Measurements from ENCODE around the gene PHF8. TPM values are rescaled to one million over a fixed set of nuclear protein-coding genes. Genes with fewer than 3 reads are reported as not detected.

PHF8 gene
- polyA plus RNA-seq, 3 donors = 10.5 to 20.3 (median 11.9) TPM

DNA sequence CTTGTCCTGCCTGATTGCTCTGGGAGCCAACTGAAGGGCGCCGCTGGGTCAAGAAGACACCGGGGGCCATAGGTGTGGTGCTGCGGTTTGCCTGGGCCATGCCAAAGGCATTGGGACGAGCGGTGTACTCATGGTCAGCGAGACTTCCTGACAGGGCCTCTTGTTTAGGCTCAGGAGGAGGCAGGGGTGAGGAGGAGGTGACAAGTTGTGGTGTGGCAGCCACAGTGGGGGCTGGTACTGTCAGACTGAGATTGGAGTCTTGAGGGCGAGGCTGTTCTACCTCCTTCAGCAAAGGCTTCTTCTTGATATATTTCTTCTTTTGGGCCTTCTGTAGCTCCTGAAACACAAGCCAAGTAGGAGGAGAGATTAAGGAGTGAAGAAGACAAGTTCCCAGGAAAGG is 104.1 kb downstream of the PHF8 start:
- Mint-ChIP-seq H3K27ac (no peak overlapping the region), H3K36me3 (peaks cover 67 to 75% of the 10 kb centered on the region in 2 donors), H3K27me3 (ENCODE audit: low read depth in 3 of 3) (peaks cover 0 to 2% (median 0%) of the 10 kb centered on the region in 3 donors), H3K9me3 (peaks cover 0 to 9% (median 3%) of the 10 kb centered on the region in 7 donors), H3K4me1 (peaks cover 25% of the 10 kb centered on the region), H3K4me3 (no peak overlapping the region)
- H3K4me2 ChIP-seq (replicated peaks; ENCODE audit: extremely low read depth, low read length, poor library complexity, severe bottlenecking) = no peak overlapping the region
- DNase-seq = no peak
- no peaks in the 10 kb centered on the region for H3K9me3 ChIP-seq (replicated peaks in 1 of 2; ENCODE audit: control insufficient read depth in 1 of 2, insufficient read depth in 1 of 2, low read length in 2 of 2)
- intact Hi-C loops (cut with micrococcal nuclease) = no loop called here
- no peaks in the 10 kb centered on the region for H4K20me1 ChIP-seq (ENCODE audit: insufficient read depth, low read length)
- 98% methylated on average over 7 of the region's 8 CpGs for WGBS (ENCODE audit: insufficient coverage)
- TF ChIP-seq, protein P1, sequence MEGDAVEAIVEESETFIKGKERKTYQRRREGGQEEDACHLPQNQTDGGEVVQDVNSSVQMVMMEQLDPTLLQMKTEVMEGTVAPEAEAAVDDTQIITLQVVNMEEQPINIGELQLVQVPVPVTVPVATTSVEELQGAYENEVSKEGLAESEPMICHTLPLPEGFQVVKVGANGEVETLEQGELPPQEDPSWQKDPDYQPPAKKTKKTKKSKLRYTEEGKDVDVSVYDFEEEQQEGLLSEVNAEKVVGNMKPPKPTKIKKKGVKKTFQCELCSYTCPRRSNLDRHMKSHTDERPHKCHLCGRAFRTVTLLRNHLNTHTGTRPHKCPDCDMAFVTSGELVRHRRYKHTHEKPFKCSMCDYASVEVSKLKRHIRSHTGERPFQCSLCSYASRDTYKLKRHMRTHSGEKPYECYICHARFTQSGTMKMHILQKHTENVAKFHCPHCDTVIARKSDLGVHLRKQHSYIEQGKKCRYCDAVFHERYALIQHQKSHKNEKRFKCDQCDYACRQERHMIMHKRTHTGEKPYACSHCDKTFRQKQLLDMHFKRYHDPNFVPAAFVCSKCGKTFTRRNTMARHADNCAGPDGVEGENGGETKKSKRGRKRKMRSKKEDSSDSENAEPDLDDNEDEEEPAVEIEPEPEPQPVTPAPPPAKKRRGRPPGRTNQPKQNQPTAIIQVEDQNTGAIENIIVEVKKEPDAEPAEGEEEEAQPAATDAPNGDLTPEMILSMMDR (IDR thresholded peaks at IDR 0.05) = no peak
- no peak overlapping the region for H3K4me3 ChIP-seq (replicated peaks in 1 of 3; ENCODE audit: low read depth in 2 of 3, low read length in 3 of 3)
- H3K9ac ChIP-seq (ENCODE audit: insufficient read depth, low read length, poor library complexity, severe bottlenecking) = no peak overlapping the region
- peaks cover 47 to 71% of the 10 kb centered on the region in 2 donors for H3K36me3 ChIP-seq (replicated peaks in 1 of 2; ENCODE audit: control insufficient read depth in 1 of 2, insufficient read depth in 2 of 2, low read length in 2 of 2)
- H2AFZ ChIP-seq (ENCODE audit: insufficient read depth, low read depth, low read length, poor library complexity, severe bottlenecking) = no peak overlapping the region
- H3K27me3 ChIP-seq (ENCODE audit: control insufficient read depth in 2 of 2, insufficient read depth in 2 of 2, low read length in 2 of 2) = no peaks in the 10 kb centered on the region
- no peaks in the 10 kb centered on the region for H3K79me2 ChIP-seq (ENCODE audit: insufficient read depth, low read length)
- H3K4me1 ChIP-seq (ENCODE audit: control insufficient read depth in 1 of 2, insufficient read depth in 2 of 2, low read length in 2 of 2) = peaks cover 16 to 19% of the 10 kb centered on the region in 2 donors
- no peak overlapping the region for H3K27ac ChIP-seq (ENCODE audit: low read depth in 1 of 2, low read length in 2 of 2)

DNA sequence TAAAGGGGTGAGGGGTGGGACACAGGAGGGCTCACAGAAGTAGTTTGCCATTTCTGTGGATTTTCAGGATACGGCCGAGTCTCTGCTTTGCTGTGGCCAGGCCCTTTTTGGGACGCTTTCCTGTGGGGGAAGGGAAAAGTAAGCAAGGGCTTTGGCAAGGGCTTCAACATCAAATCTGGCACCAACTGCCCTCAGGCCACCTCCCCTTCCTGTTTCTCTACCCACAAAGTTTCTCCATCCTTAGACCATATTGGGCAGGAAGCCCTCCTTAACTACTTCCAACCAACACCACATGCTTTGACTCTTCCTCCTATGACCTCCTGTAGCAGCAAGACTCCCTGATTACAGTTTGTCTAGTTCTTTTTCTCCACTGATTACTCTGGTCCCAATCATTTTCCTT is 105.1 kb downstream of the PHF8 start:
- H3K27ac ChIP-seq (ENCODE audit: low read depth in 1 of 2, low read length in 2 of 2) = peak overlapping the region in 1 of 2 donors; percentile 20
- peak in 1 of 3 donors; percentile 0 for DNase-seq
- no CpG with 5 or more reads among the region's 3 CpGs for WGBS (ENCODE audit: insufficient coverage)
- no peaks in the 10 kb centered on the region for H4K20me1 ChIP-seq (ENCODE audit: insufficient read depth, low read length)
- H3K4me3 Mint-ChIP-seq = peak overlapping the region in 1 of 2 donors; percentile 48
- H3K79me2 ChIP-seq (ENCODE audit: insufficient read depth, low read length) = no peaks in the 10 kb centered on the region
- H3K27ac Mint-ChIP-seq = peak overlapping the region in 4 of 7 donors; percentile 2 to 83 (median 68)
- TF ChIP-seq, protein P1 (IDR thresholded peaks at IDR 0.05) = no peak
- no peaks in the 10 kb centered on the region for H3K27me3 ChIP-seq (ENCODE audit: control insufficient read depth in 2 of 2, insufficient read depth in 2 of 2, low read length in 2 of 2)
- peaks cover 16 to 19% of the 10 kb centered on the region in 2 donors for H3K4me1 ChIP-seq (ENCODE audit: control insufficient read depth in 1 of 2, insufficient read depth in 2 of 2, low read length in 2 of 2)
- peaks cover 0 to 2% (median 0%) of the 10 kb centered on the region in 3 donors for H3K27me3 Mint-ChIP-seq (ENCODE audit: low read depth in 3 of 3)
- H3K4me3 ChIP-seq (replicated peaks in 1 of 3; ENCODE audit: low read depth in 2 of 3, low read length in 3 of 3) = no peak overlapping the region
- intact Hi-C loops (cut with micrococcal nuclease) = no loop called here
- no peak overlapping the region for H2AFZ ChIP-seq (ENCODE audit: insufficient read depth, low read depth, low read length, poor library complexity, severe bottlenecking)
- no peak overlapping the region for H3K4me2 ChIP-seq (replicated peaks; ENCODE audit: extremely low read depth, low read length, poor library complexity, severe bottlenecking)
- H3K9me3 ChIP-seq (replicated peaks in 1 of 2; ENCODE audit: control insufficient read depth in 1 of 2, insufficient read depth in 1 of 2, low read length in 2 of 2) = no peaks in the 10 kb centered on the region
- H3K4me1 Mint-ChIP-seq = peaks cover 25% of the 10 kb centered on the region
- peaks cover 45 to 67% of the 10 kb centered on the region in 2 donors for H3K36me3 ChIP-seq (replicated peaks in 1 of 2; ENCODE audit: control insufficient read depth in 1 of 2, insufficient read depth in 2 of 2, low read length in 2 of 2)
- H3K36me3 Mint-ChIP-seq = peaks cover 58 to 76% of the 10 kb centered on the region in 2 donors
- H3K9ac ChIP-seq (ENCODE audit: insufficient read depth, low read length, poor library complexity, severe bottlenecking) = no peak overlapping the region
- H3K9me3 Mint-ChIP-seq = peaks cover 0 to 9% (median 3%) of the 10 kb centered on the region in 7 donors

All from CD14-positive monocyte (primary cell).